T follicular helper cell (primary cell): ENCODE results near the gene KLF3.

ENCODE experiments used
- DNase-seq: peaks from one replicate; pipeline ENCODE4 v3.0.0-alpha.2; 2020; ENCODE audit warnings: low read depth

KLF3 gene

GRCh38 chr4:38695809-38696208, 31.8 kb downstream of the KLF3 start:
- DNase-seq: no peak

GRCh38 chr4:38696697-38697096, 32.7 kb downstream of the KLF3 start:
- no peak for DNase-seq

- no peak for DNase-seq
Measured at GRCh38 chr4:38698176-38698575, 34.2 kb downstream of the KLF3 start.

GRCh38 chr4:38699112-38699511, 35.1 kb downstream of the KLF3 start:
- DNase-seq: no peak

GRCh38 chr4:38703635-38704034, 39.6 kb downstream of the KLF3 start:
- DNase-seq: no peak

- no peak for DNase-seq
Measured at GRCh38 chr4:38704622-38705154, 40.7 kb downstream of the KLF3 start.

GRCh38 chr4:38706301-38706700, 42.3 kb downstream of the KLF3 start:
- DNase-seq: no peak

GRCh38 chr4:38710053-38710452, 46.1 kb downstream of the KLF3 start:
- no peak for DNase-seq

- no peak for DNase-seq
Measured at GRCh38 chr4:38711066-38711465, 47.1 kb downstream of the KLF3 start.

- DNase-seq: no peak
Measured at GRCh38 chr4:38715050-38715449, 51.1 kb downstream of the KLF3 start.

- DNase-seq: no peak
Measured at GRCh38 chr4:38716256-38716655, 52.3 kb downstream of the KLF3 start.

GRCh38 chr4:38717604-38718003, 53.6 kb downstream of the KLF3 start:
- DNase-seq: no peak

GRCh38 chr4:38723114-38723513, 59.1 kb downstream of the KLF3 start:
- DNase-seq: no peak

- no peak for DNase-seq
Measured at GRCh38 chr4:38723726-38724474, 59.9 kb downstream of the KLF3 start.

- no peak for DNase-seq
Measured at GRCh38 chr4:38724475-38724808, 60.4 kb downstream of the KLF3 start.

- DNase-seq: no peak
Measured at GRCh38 chr4:38728631-38729141, 64.7 kb downstream of the KLF3 start.

GRCh38 chr4:38730493-38730829, 66.5 kb downstream of the KLF3 start:
- DNase-seq: no peak

- peak; percentile 76 for DNase-seq
Measured at GRCh38 chr4:38730830-38731646, 67.0 kb downstream of the KLF3 start.

GRCh38 chr4:38733663-38734062, 69.7 kb downstream of the KLF3 start:
- DNase-seq: no peak

GRCh38 chr4:38734446-38734845, 70.4 kb downstream of the KLF3 start:
- DNase-seq: no peak

GRCh38 chr4:38734911-38735310, 70.9 kb downstream of the KLF3 start:
- DNase-seq: no peak

- no peak for DNase-seq
Measured at GRCh38 chr4:38735870-38736269, 71.9 kb downstream of the KLF3 start.
